Thyroid gland (tissue), 4 donors: ENCODE data around the gene KCNJ9. TPM values are rescaled to one million over a fixed set of nuclear protein-coding genes. Genes with fewer than 3 reads are reported as not detected.

Experiments used
- DNase-seq, 2 donors: peaks; one replicate each; pipeline ENCODE4 v3.0.0-alpha.2; 2019
- H3K27ac ChIP-seq, 3 donors: fragments of 200-600 bp; sonication (generic); 1 replicate in 2 of 3; 2 replicates in 1 of 3; pipeline ENCODE4 v1.5.1; 2016 to 2019; ENCODE audit warnings: mild to moderate bottlenecking in 1 of 3, moderate library complexity in 1 of 3
- H3K27me3 ChIP-seq: fragments of 200-600 bp; sonication (generic); one replicate; pipeline ENCODE4 v1.5.1; 2019
- H3K36me3 ChIP-seq, 2 donors: fragments of 200-600 bp; sonication (generic); one replicate each; pipeline ENCODE4 v1.5.1; 2016 to 2019
- H3K4me1 ChIP-seq, 2 donors: fragments of 200-600 bp; sonication (generic); one replicate each; pipeline ENCODE4 v1.5.1; 2017 to 2019
- H3K4me3 ChIP-seq, 3 donors: fragments of 200-600 bp; sonication (generic); replicated peaks in 1 of 3; 1 replicate in 2 of 3; 2 replicates in 1 of 3; pipeline ENCODE4 v1.5.1; 2016; ENCODE audit warnings: mild to moderate bottlenecking in 1 of 3
- H3K9me3 ChIP-seq: fragments of 200-600 bp; sonication (generic); one replicate; pipeline ENCODE4 v1.5.1; 2017
- CTCF ChIP-seq, 6 experiments: fragments of 200-600 bp in 3 of 6; fragments of 450-650 bp in 3 of 6; sonication (generic) in 3 of 6; IDR thresholded peaks; one replicate each; pipeline ENCODE4 v1.5.1; 2016 to 2019; ENCODE audit warnings: antibody characterized with exemption in 6 of 6, mild to moderate bottlenecking in 2 of 6, inconsistent platforms in 1 of 6, moderate library complexity in 1 of 6
- POLR2A ChIP-seq, 2 donors: fragments of 450-650 bp; IDR thresholded peaks; one replicate each; pipeline ENCODE4 v1.6.1; 2017; ENCODE audit warnings: antibody characterized with exemption in 2 of 2, mild to moderate bottlenecking in 2 of 2, moderate library complexity in 1 of 2
- WGBS, 2 donors: methylation state at CpG; one replicate each; pipeline ENCODE4 v1.1.5; 2017; 5-methylcytosine and 5-hydroxymethylcytosine counted together
- intact Hi-C: fragments of 100-400 bp; cut with DNase I; formaldehyde crosslinking; loops from one replicate; pipeline ENCODE4 v1.15.1; 2023
- total RNA-seq, 4 donors: library from RNA; depleted of rRNA; stranded (reverse); fragments of >200 nt; gene quantifications; one replicate each; pipeline ENCODE4 v1.2.3, GENCODE V29; 2016

Gene KCNJ9
- total RNA-seq, 4 donors from 2014 or later = not detected

- WGBS, 2 donors = 52 to 57% methylated on average over 6 of the region's 6 CpGs
- H3K9me3 ChIP-seq = no peaks in the 10 kb centered on the region
- H3K27me3 ChIP-seq = no peaks in the 10 kb centered on the region
- H3K4me1 ChIP-seq = peaks cover 6 to 7% of the 10 kb centered on the region in 2 donors
- intact Hi-C loops = no loop called here
- TF ChIP-seq CTCF (IDR thresholded peaks at IDR 0.05) (no peak), POLR2A (IDR thresholded peaks at IDR 0.05) (no peak)
- H3K36me3 ChIP-seq = no peaks in the 10 kb centered on the region
- H3K4me3 ChIP-seq = no peak overlapping the region
- H3K27ac ChIP-seq = no peak overlapping the region
- DNase-seq = no peak
Observed at GRCh38 chr1:160066829-160067745, 14.3 kb upstream of the KCNJ9 start.

GRCh38 chr1:160068225-160068624 lies 13.1 kb upstream of the KCNJ9 start:
- TF ChIP-seq POLR2A (IDR thresholded peaks at IDR 0.05) (no peak), CTCF (IDR thresholded peaks at IDR 0.05) (no peak)
- 62 to 74% methylated on average over 5 of the region's 5 CpGs for WGBS, 2 donors
- Histone ChIP-seq H3K36me3 (no peaks in the 10 kb centered on the region), H3K9me3 (no peaks in the 10 kb centered on the region), H3K4me3 (no peak overlapping the region), H3K27me3 (no peaks in the 10 kb centered on the region), H3K27ac (no peak overlapping the region), H3K4me1 (peaks cover 6 to 7% of the 10 kb centered on the region in 2 donors)
- DNase-seq = no peak
- intact Hi-C loops = no loop called here

GRCh38 chr1:160069460-160070231 lies 11.7 kb upstream of the KCNJ9 start, which contains the start of gene KCNJ10:
KCNJ10 (minus strand) TSS chr1:160070160; CDS start chr1:160042532, 27,628 bp downstream.
- H3K36me3 ChIP-seq = no peaks in the 10 kb centered on the region
- 14 to 18% methylated on average over 28 of the region's 32 CpGs for WGBS, 2 donors
- peaks cover 6 to 7% of the 10 kb centered on the region in 2 donors for H3K4me1 ChIP-seq
- no peaks in the 10 kb centered on the region for H3K27me3 ChIP-seq
- no peak for DNase-seq
- H3K27ac ChIP-seq = peak within 1 kb of the TSS in 1 of 3 donors; percentile 20
- H3K9me3 ChIP-seq = no peaks in the 10 kb centered on the region
- peak within 1 kb of the TSS in 2 of 3 donors; percentile 21 to 42 for H3K4me3 ChIP-seq
- intact Hi-C loops = no loop called here
- TF ChIP-seq CTCF (IDR thresholded peaks at IDR 0.05) (no peak), POLR2A (IDR thresholded peaks at IDR 0.05) (no peak)

GRCh38 chr1:160070243-160071163 lies 10.8 kb upstream of the KCNJ9 start:
- Histone ChIP-seq H3K27me3 (no peaks in the 10 kb centered on the region), H3K27ac (peak overlapping the region in 1 of 3 donors; percentile 20), H3K4me1 (peaks cover 6 to 7% of the 10 kb centered on the region in 2 donors), H3K9me3 (no peaks in the 10 kb centered on the region), H3K36me3 (no peaks in the 10 kb centered on the region), H3K4me3 (peak overlapping the region in 2 of 3 donors; percentile 21 to 42)
- DNase-seq = peak; percentile 88 to 89
- intact Hi-C loops = no loop called here
- WGBS, 2 donors = 3 to 4% methylated on average over 38 to 43 of the region's 46 CpGs
- TF ChIP-seq CTCF (IDR thresholded peaks at IDR 0.05) (no peak), POLR2A (IDR thresholded peaks at IDR 0.05) (peak in 1 of 2 donors; percentile 40)
